NT2/D1 (cell line): Measurements from ENCODE around the gene NOLC1.

Source experiments
- YY1 ChIP-seq: IDR thresholded peaks from 2 replicates; pipeline ENCODE4 v1.6.1; 2011; ENCODE audit not compliant: insufficient read length, insufficient read depth
- ZNF274 ChIP-seq: IDR thresholded peaks from 2 replicates; pipeline ENCODE4 v1.6.1; 2011; ENCODE audit warnings: mild to moderate bottlenecking, low read depth, low read length

DNA sequence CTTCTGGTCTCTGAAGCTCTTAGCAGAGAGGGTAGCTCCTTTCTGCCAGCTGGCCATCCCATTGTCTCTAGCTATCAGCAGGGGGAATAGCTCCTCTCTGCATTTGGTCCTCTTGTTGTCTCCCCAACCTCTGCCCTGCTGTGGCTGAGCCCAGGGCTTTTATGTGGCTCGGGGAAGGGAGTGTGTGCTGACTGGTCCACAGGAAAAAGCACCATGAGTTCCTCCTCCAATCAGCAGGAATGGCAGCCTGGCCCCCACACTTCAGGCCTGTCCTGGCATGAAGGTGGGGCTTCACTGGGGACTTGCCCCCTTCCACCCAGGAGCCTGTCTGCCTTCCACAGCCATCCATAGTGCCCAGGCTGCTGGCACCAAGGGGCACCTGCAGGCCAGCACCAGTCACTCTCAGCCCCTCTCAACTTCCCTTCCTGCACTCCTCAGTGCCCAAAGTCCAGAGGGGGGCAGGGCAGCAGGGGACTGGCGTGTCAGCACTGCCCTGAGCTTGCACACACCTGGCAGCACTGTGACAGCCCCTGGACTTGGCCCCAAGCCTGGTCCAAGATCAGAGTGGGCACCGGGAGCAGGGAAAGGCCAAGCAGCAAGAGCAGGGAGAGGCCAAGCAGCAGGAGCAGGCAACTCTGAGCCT is 36.2 kb downstream of the NOLC1 start:
- no peak for TF ChIP-seq ZNF274
- TF ChIP-seq YY1, result no peak
